WTC11 (cell line): ENCODE results near the gene AGPS. TPM values are rescaled to one million over a fixed set of nuclear protein-coding genes. Genes with fewer than 3 reads are reported as not detected.

ENCODE experiments used
- ATAC-seq: fragments of 200-7000 bp; cut with Tn5 transposase; 2 replicates; pipeline ENCODE4 v1.10.0; 2021; ENCODE audit warnings: mild to moderate bottlenecking, moderate library complexity
- CTCF ChIA-PET: fragments of 300-600 bp; sonication (Branson Sonifier 250); formaldehyde crosslinking; loops from one replicate; lab custom pipeline; 2021; ENCODE audit warnings: antibody characterized with exemption; lab: Charles Lee
- POLR2A ChIA-PET: fragments of 350-600 bp; sonication (Branson Sonifier 250); formaldehyde crosslinking; loops from one replicate; lab custom pipeline; 2021; ENCODE audit warnings: antibody characterized with exemption; lab: Charles Lee
- DNase-seq: peaks from one replicate; pipeline ENCODE4 v3.0.0; 2021; ENCODE audit warnings: low spot score
- H3K27ac Mint-ChIP-seq: 2 replicates; pipeline ENCODE4 v1.8.0; 2021; ENCODE audit warnings: mixed read lengths
- H3K27me3 Mint-ChIP-seq: 2 replicates; pipeline ENCODE4 v1.8.0; 2021; ENCODE audit warnings: low read depth, mild to moderate bottlenecking, moderate library complexity, mixed read lengths
- H3K36me3 Mint-ChIP-seq: 2 replicates; pipeline ENCODE4 v1.8.0; 2021; ENCODE audit warnings: mixed read lengths
- H3K4me1 Mint-ChIP-seq: 2 replicates; pipeline ENCODE4 v1.8.0; 2022; ENCODE audit warnings: mixed read lengths
- H3K4me3 Mint-ChIP-seq: 2 replicates; pipeline ENCODE4 v1.8.0; 2021; ENCODE audit warnings: mild to moderate bottlenecking, moderate library complexity, mixed read lengths
- H3K9me3 Mint-ChIP-seq: 2 replicates; pipeline ENCODE4 v1.8.0; 2021; ENCODE audit warnings: mixed read lengths
- AFF4 ChIP-seq: sonication (generic); formaldehyde crosslinking; IDR thresholded peaks from 2 replicates; pipeline ENCODE4 v1.8.1; 2023; ENCODE audit warnings: mild to moderate bottlenecking, missing genetic modification reagents, borderline replicate concordance
- AR ChIP-seq: fragments of 250-450 bp; sonication (Bioruptor Pico); IDR thresholded peaks from 2 replicates; pipeline ENCODE4 v1.9.0; 2021; ENCODE audit warnings: mild to moderate bottlenecking
- ATF1 ChIP-seq: sonication (generic); formaldehyde crosslinking; IDR thresholded peaks from 2 replicates; pipeline ENCODE4 v1.8.1; 2023; ENCODE audit warnings: mild to moderate bottlenecking, moderate library complexity, missing genetic modification reagents
- E2F4 ChIP-seq: sonication (generic); formaldehyde crosslinking; IDR thresholded peaks from 2 replicates; pipeline ENCODE4 v1.8.1; 2022; ENCODE audit warnings: low read depth, mild to moderate bottlenecking, moderate library complexity, missing genetic modification reagents, borderline replicate concordance
- E2F5 ChIP-seq: sonication (generic); formaldehyde crosslinking; IDR thresholded peaks from 2 replicates; pipeline ENCODE4 v1.8.1; 2022; ENCODE audit warnings: mild to moderate bottlenecking, moderate library complexity, missing genetic modification reagents
- ETV6 ChIP-seq: sonication (generic); formaldehyde crosslinking; IDR thresholded peaks from 2 replicates; pipeline ENCODE4 v1.8.1; 2022; ENCODE audit warnings: mild to moderate bottlenecking, missing genetic modification reagents
- FOXP4 ChIP-seq: sonication (generic); formaldehyde crosslinking; IDR thresholded peaks from 2 replicates; pipeline ENCODE4 v1.8.0; 2022; ENCODE audit warnings: mild to moderate bottlenecking, missing genetic modification reagents
- MLX ChIP-seq: sonication (generic); formaldehyde crosslinking; IDR thresholded peaks from 2 replicates; pipeline ENCODE4 v1.8.1; 2023; ENCODE audit warnings: mild to moderate bottlenecking, missing genetic modification reagents, moderate library complexity
- RELA ChIP-seq: sonication (generic); formaldehyde crosslinking; IDR thresholded peaks from 2 replicates; pipeline ENCODE4 v1.8.1; 2022; ENCODE audit warnings: missing genetic modification reagents, mild to moderate bottlenecking, borderline replicate concordance
- USF1 ChIP-seq: sonication (generic); formaldehyde crosslinking; IDR thresholded peaks from 2 replicates; pipeline ENCODE4 v1.8.0; 2022; ENCODE audit warnings: mild to moderate bottlenecking, missing genetic modification reagents
- ZNF219 ChIP-seq: sonication (generic); formaldehyde crosslinking; IDR thresholded peaks from 2 replicates; pipeline ENCODE4 v1.8.0; 2023; ENCODE audit warnings: missing genetic modification reagents, mild to moderate bottlenecking, borderline replicate concordance
- total RNA-seq: library from RNA; stranded (reverse); gene quantifications from 3 replicates; pipeline ENCODE4 v1.2.3, GENCODE V29; 2021

AGPS gene
- total RNA-seq, 1 experiment from 2014 or later: 60.8 TPM

- POLR2A ChIA-PET: no interaction called here
- ATAC-seq: no peak
- CTCF ChIA-PET: no interaction called here
These were observed 161.8 kb downstream of the AGPS start for GRCh38 chr2:177554365-177554764.

GRCh38 chr2:177556153-177556552 lies 163.6 kb downstream of the AGPS start:
- Mint-ChIP-seq H3K4me1 (no peaks in the 10 kb centered on the region; the same call in 1 of the 2 replicates), H3K36me3 (peaks cover 10% of the 10 kb centered on the region; the same call in 1 of the 2 replicates), H3K27ac (no peak overlapping the region), H3K4me3 (no peak overlapping the region), H3K9me3 (peaks cover 29% of the 10 kb centered on the region), H3K27me3 (peaks cover 25% of the 10 kb centered on the region)
- ChIA-PET POLR2A (no interaction called here), CTCF (no interaction called here)
- DNase-seq (no peak), ATAC-seq (no peak)
- TF ChIP-seq MLX (CRISPR knock-in tag) (no peak), AFF4 (CRISPR knock-in tag) (no peak), ETV6 (CRISPR knock-in tag) (no peak)

More at GRCh38 chr2:177554365-177554764, 161.8 kb downstream of the AGPS start:
- peaks cover 22% of the 10 kb centered on the region for H3K9me3 Mint-ChIP-seq
- H3K4me3 Mint-ChIP-seq: no peak overlapping the region
- H3K27ac Mint-ChIP-seq: no peak overlapping the region
- no peak for DNase-seq
- H3K27me3 Mint-ChIP-seq: peaks cover 25% of the 10 kb centered on the region
- TF ChIP-seq E2F5 (CRISPR knock-in tag) (no peak), FOXP4 (no peak)
- TF ChIP-seq, all 79 proteins: peak for 0
- no peaks in the 10 kb centered on the region; the same call in 1 of the 2 replicates for H3K4me1 Mint-ChIP-seq
- H3K36me3 Mint-ChIP-seq: peaks cover 10% of the 10 kb centered on the region; the same call in 1 of the 2 replicates

- H3K9me3 Mint-ChIP-seq: peaks cover 29% of the 10 kb centered on the region
- ChIA-PET CTCF (no interaction called here), POLR2A (no interaction called here)
- peaks cover 12% of the 10 kb centered on the region; the same call in 1 of the 2 replicates for H3K36me3 Mint-ChIP-seq
- no peaks in the 10 kb centered on the region; the same call in 1 of the 2 replicates for H3K4me1 Mint-ChIP-seq
- no peak overlapping the region for H3K4me3 Mint-ChIP-seq
- H3K27me3 Mint-ChIP-seq: peaks cover 25% of the 10 kb centered on the region
- no peak overlapping the region for H3K27ac Mint-ChIP-seq
- ATAC-seq: no peak
- TF ChIP-seq RELA (CRISPR knock-in tag) (no peak), AR (CRISPR knock-in tag) (no peak), USF1 (CRISPR knock-in tag) (no peak), ATF1 (CRISPR knock-in tag) (no peak), ZNF219 (CRISPR knock-in tag) (no peak), E2F4 (CRISPR knock-in tag) (no peak)
- no peak for DNase-seq
These were observed 165.2 kb downstream of the AGPS start for GRCh38 chr2:177557794-177558193.
